ENCODE results near the gene ANKRD65.
A peak's percentile ranks its signal among the peaks of the same experiment; 100 is the strongest.
"Not testable (repeated sequence)": the region's sequence is repeated elsewhere in the genome, so short reads cannot be mapped to it uniquely, and the experiment has no call there.

Gene ANKRD65

GRCh38 chr1:1393428-1393827, 27.6 kb downstream of the ANKRD65 start:
- no peak for DNase-seq (ENCODE audit: low spot score)

GRCh38 chr1:1393014-1393413, 28.1 kb downstream of the ANKRD65 start:
- no peak for DNase-seq (ENCODE audit: low spot score)

DNA sequence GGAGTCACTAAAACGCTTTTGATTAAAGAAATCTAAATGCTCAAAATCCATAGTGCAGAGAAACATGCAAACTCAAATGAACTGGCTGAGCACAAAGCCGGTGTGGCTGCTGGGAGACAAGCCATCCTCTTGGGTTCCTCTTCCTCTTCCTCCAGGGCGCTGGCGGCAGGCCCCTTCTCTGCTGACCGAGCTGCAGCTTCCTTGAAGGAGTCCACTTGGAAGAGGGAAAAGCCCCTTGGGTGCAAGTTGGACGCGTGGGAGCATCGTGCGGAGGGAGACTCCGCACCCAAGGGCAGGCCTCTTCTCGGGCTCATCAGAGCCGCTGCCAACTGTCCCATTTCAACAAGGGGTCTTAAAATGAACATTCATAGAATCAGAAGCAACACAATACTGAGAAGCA, 29.9 kb downstream of the ANKRD65 start:
- no peak for DNase-seq (ENCODE audit: low spot score)

DNA sequence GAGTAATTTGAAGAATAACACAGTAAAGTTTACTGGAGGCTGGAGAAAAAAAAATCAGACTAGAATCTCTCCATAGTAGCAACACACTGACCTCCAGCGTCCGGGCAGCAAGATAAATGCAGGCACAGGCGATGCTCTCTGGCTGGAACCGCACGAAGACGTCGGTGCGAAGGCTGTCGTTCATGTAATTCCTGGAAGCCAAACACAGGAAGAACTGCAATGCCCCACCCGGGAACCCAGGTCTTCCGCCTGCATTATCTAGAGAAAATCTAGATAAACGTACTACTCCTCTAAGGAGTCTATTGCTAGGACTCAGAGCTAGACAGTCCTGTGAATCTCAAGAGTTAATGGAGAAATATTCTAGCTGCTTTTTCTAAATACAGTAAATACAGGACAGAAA, 30.4 kb downstream of the ANKRD65 start:
- no peak for DNase-seq (ENCODE audit: low spot score)

DNA sequence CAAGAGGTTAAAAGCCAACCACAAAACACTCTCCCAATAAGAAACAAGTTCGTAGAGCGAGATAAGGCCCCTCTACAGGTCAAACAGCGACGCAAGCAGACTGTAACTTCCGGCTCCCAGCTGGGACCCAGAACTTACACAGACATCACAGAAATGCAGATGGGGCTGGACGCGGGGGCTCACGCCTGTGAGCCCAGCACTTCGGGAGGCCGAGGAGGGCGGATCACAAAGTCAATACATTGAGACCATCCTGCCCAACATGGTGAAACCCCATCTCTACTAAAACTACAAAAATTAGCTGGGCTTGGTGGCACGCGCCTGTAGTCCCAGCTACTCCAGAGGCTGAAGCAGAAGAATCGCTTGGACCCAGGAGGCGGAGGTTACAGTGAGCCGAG, 33.0 kb downstream of the ANKRD65 start:
- DNase-seq (ENCODE audit: low spot score): no peak

- no peak for DNase-seq (ENCODE audit: low spot score)
These were observed 33.7 kb downstream of the ANKRD65 start for GRCh38 chr1:1387098-1388077.

DNA sequence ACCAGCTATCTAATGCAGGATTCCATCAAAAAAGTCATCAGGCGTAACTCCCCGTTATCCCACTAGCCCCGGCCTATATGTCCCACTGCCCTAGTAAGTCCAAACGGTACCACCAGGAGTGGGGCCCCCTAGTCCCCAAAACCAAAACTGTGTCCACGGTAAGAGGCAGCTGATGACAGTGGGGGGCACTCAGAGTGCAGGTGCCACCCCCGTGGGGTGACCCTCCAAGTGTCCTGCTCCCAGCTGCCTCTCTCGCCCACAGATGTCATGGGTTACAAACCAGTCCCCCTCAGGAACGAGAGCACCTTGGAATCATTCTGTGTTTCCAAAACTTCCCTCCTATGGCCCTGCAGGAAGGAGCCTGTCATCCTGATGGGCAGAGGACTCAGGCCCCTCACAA, 35.1 kb downstream of the ANKRD65 start:
- no peak for DNase-seq (ENCODE audit: low spot score)

- not testable (repeated sequence) for DNase-seq (ENCODE audit: low spot score)
These were observed 35.7 kb downstream of the ANKRD65 start for GRCh38 chr1:1385339-1385738.

DNA sequence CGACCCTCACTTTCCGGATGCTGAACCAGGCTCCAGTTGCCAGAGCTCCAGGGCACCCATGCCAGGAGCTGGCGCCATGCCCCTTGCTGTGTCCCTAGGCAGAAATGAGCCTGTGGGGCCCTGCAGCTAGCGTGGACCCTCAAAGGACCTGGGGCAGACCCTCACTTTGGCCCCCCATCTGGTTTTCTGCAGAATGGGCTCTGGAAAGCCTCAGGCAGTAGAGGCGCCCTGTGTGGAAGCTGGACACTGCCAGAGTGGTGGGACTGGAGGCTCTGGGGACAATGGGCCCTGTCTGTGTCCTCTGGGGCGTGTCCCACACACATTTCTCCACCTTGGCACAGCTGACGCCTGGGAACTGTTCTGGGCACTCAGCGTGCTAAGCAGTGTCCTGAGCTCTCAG, 39.8 kb downstream of the ANKRD65 start:
- DNase-seq (ENCODE audit: low spot score): no peak

GRCh38 chr1:1380860-1381259, 40.2 kb downstream of the ANKRD65 start:
- no peak for DNase-seq (ENCODE audit: low spot score)

DNA sequence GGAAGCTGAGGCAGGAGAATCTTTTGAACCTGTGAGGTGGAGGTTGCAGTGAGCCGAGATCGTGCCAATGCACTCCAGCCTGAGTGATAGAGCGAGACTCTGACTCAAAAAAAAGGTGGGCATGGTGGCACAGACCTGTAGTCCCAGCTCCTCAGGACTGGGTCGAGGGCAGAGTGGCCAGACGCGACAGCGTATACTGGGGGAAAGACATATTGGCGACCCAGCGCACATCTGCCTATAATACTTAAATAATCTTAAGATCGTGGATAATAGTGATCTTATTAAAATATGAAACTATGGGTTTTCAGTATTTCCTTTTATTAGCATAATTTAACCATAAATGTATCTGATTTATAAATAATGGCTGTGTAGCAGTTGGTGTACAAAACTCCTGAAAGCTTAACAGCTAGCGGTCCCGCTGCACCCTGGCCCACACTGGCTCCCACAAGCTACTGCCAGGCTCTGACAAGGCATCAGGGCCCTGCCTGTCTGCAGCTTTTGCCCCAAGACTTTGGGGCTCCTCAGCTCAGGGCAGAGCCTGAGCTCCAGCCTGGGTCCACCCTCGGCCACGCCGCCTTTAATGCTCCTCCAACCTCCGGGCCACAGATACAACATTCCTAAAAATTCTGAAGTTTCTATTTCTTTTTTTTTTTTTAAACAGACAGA, 43.4 kb downstream of the ANKRD65 start:
- DNase-seq (ENCODE audit: low spot score): no peak

- no peak for DNase-seq (ENCODE audit: low spot score)
These were observed 44.4 kb downstream of the ANKRD65 start for GRCh38 chr1:1376551-1377226.

DNA sequence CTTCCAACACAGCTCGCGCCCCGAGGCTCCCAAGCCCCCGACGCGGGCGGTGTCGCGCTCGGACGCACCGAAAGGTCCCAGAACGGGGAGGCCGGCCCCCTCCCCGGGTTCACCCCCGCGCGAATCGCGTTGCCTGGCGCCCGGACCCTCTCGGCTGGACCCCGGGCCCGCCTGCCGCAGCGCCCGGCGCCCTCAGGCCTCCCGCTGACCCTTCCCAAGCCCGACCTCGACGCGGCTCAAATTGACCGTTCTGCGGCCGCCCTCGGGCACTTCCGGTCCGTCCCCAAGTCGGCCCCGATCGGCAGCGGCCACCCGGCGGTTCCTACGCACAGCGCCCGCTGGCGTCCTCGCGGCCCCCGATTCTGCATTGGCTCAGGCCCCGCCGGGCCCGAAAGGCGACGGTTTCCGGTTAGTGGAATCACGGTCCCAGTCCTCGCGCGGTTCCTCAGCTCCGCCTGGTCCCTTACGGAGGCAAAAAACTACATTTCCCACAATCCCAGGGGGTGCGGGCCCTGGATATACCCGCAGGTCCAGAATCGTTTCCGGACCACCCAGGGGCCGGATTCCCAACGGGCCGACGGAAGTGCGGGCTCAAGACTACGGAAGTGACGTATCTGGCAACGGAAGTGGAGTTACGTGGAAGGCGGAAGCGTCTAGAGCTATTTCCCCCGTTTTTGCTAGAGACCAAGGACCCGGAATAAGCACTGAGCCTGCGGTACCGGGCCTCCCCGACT, 46.0 kb downstream of the ANKRD65 start, which contains the start of gene AURKAIP1:
Gene AURKAIP1, minus strand, starts transcription at position 279 of the 734 bp plus-strand sequence. CDS start 451 bp downstream, outside the sequence.
- peak; percentile 97 for DNase-seq (ENCODE audit: low spot score)

DNA sequence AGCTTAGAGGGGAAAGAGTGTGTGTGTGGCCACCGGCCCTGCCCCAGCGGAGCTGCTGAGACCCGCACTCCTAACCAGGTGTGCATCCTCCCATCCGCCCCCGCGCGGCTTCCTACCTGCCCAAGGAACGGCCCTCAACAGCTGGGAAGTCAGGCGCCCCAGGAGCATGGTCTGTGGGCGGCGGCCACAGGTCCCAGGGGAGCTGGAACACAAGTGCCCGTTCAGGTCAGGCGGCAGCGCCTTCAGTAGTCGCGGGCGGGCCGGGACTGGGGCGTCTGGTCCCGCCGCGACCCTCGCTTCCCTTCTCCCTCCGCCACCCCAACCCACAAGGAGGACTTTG, 46.5 kb downstream of the ANKRD65 start:
- DNase-seq (ENCODE audit: low spot score): no peak

GRCh38 chr1:1373815-1374588, 47.1 kb downstream of the ANKRD65 start:
- no peak for DNase-seq (ENCODE audit: low spot score)

DNA sequence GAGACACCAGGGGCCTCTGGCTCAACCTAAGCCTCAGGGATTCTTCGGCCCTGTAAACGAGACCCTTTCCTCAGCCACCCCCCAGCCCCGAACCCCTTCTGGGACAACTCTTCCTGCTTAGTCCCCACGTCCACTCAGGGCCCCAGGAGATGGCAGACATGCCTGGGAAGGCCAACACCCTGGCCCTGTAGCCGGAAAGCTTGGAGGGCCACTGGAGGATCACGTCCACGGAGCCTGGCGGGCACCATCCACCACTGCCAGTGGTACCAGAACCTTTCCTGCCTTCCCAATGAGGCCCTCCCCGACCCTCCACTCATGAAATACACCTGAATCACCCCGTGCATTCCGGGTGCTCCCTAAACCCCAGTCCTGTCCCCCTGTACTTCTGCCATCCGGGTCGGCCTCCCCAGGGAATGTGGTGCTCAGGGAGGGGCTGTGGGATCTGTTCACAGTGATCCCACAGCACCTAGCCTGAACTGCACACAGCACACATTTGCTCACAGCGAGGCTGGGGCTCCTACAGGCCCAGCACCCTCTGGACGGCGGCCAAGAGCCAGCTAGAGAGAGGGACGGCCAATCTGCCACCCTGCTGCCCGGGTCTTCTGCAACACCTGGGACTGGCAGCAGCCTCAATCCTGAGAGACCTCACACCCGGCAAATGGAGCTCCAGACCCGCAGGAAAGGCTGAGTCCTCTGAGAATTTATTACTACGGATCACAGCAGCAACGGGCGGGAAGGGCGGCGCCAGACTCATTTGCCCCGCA, 47.8 kb downstream of the ANKRD65 start:
- no peak for DNase-seq (ENCODE audit: low spot score)

GRCh38 chr1:1371746-1372711, 49.0 kb downstream of the ANKRD65 start:
- peak; percentile 87 for DNase-seq (ENCODE audit: low spot score)

DNA sequence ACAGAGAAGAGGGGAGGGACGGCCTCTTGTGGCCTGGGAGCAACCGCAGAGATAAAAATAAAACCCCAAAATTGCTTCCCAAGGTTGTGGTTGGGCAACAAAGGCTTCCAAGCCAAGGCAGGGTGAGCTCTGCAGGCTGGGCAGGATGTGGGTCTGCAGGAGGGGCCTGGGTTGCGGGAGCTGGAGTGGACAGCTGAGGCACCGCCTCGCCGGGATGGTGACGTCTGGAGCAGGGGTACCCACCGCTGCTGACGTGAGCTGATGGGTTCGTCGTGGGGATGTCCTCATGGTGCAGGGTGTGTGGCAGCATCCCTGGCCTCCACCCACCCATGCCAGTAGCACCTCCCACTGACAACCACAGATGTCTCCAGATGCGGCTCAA, 49.7 kb downstream of the ANKRD65 start:
- DNase-seq (ENCODE audit: low spot score): no peak

GRCh38 chr1:1370771-1371300, 50.2 kb downstream of the ANKRD65 start:
- no peak for DNase-seq (ENCODE audit: low spot score)

All from germinal center (tissue), 1 donor.